ENCODE data around the gene CEBPZOS.

GRCh38 chr2:37167636-37168180, 28.6 kb upstream of the CEBPZOS start:
- TF ChIP-seq POLR2A (IDR thresholded peaks at IDR 0.05) (no peak), CTCF (IDR thresholded peaks at IDR 0.05) (no peak)

Measured in sigmoid colon (tissue), 3 donors.